HCT116 (cell line): ENCODE data around the gene KAT14. TPM values are rescaled to one million over a fixed set of nuclear protein-coding genes. Genes with fewer than 3 reads are reported as not detected.

Source experiments
- ATAC-seq: fragments of 200-7000 bp; cut with Tn5 transposase; 2 replicates; pipeline ENCODE4 v1.9.1; 2020; ENCODE audit warnings: mild to moderate bottlenecking, moderate library complexity
- BruUV-seq: library from RNA; stranded (reverse); fragments of 400-500 nt; replicated peaks from 2 replicates; lab custom pipeline; 2021; lab: Mats Ljungman, UMichigan
- CTCF ChIA-PET: fragments of 300-600 bp; sonication (Branson Sonifier 250); formaldehyde crosslinking; loops from one replicate; lab custom pipeline; 2021; ENCODE audit warnings: antibody characterized with exemption; lab: Charles Lee
- POLR2A ChIA-PET: fragments of 300-600, 350-600 bp; sonication (Branson Sonifier 250); formaldehyde crosslinking; loops from one replicate; lab custom pipeline; 2021; ENCODE audit warnings: antibody characterized with exemption; lab: Charles Lee
- RAD21 ChIA-PET, 2 experiments: fragments of 300-600 bp; sonication (Branson Sonifier 250); formaldehyde crosslinking; loops; one replicate each; lab custom pipeline; 2023; ENCODE audit warnings: low total read pairs in 2 of 2; ENCODE audit not compliant: uncharacterized antibody in 2 of 2, unreplicated experiment in 2 of 2, low non-redundant PET in 1 of 2; lab: Charles Lee
- DNase-seq: peaks from one replicate; pipeline ENCODE4 v3.0.0-alpha.2; 2010; ENCODE audit warnings: low read depth, low spot score
- H2AFZ ChIP-seq: fragments of 200-600 bp; shearing (Covaris generic), sonication (generic); 2 replicates; pipeline ENCODE4 v1.6.1; 2017; ENCODE audit warnings: low read depth, mixed run types, mixed read lengths, antibody characterized with exemption, low read length; ENCODE audit not compliant: poor library complexity, severe bottlenecking
- H3K27ac ChIP-seq: 2 replicates; pipeline ENCODE4 v1.5.1; 2012; ENCODE audit warnings: low read depth, low read length
- H3K27me3 ChIP-seq: fragments of 200-600 bp; sonication (generic); 2 replicates; pipeline ENCODE4 v1.6.1; 2016; ENCODE audit warnings: mixed run types, low read length, mixed read lengths; ENCODE audit not compliant: insufficient read depth
- H3K36me3 ChIP-seq, 2 experiments: fragments of 200-500 bp in 1 of 2; fragments of 200-600 bp in 1 of 2; sonication (Bioruptor generic) in 1 of 2; sonication (generic) in 1 of 2; 2 replicates each; pipeline versions ENCODE4 v1.5.1 to v1.6.1; 2014 to 2016; ENCODE audit warnings: low read length in 2 of 2, inconsistent platforms in 1 of 2, mixed read lengths in 1 of 2, mixed run types in 1 of 2; ENCODE audit not compliant: insufficient read depth in 2 of 2, control insufficient read depth in 1 of 2
- H3K4me1 ChIP-seq, 2 experiments: fragments of 200-600 bp in 1 of 2; sonication (generic) in 1 of 2; 2 replicates each; pipeline versions ENCODE4 v1.5.1 to v1.6.1; 2012 to 2017; ENCODE audit warnings: low read length in 2 of 2, inconsistent platforms in 1 of 2, mild to moderate bottlenecking in 1 of 2, mixed read lengths in 1 of 2, mixed run types in 1 of 2, moderate library complexity in 1 of 2; ENCODE audit not compliant: insufficient read depth in 2 of 2, control insufficient read depth in 1 of 2
- H3K4me2 ChIP-seq: fragments of 200-600 bp; sonication (generic); 2 replicates; pipeline ENCODE4 v1.6.1; 2017; ENCODE audit warnings: mixed run types, low read length, mixed read lengths
- H3K4me3 ChIP-seq, 2 experiments: fragments of 200-600 bp in 1 of 2; sonication (generic) in 1 of 2; replicated peaks in 1 of 2; 2 replicates each; pipeline ENCODE4 v1.5.1; 2011 to 2016; ENCODE audit warnings: low read length in 2 of 2, control low read depth in 1 of 2, low read depth in 1 of 2, mild to moderate bottlenecking in 1 of 2, mixed read lengths in 1 of 2, mixed run types in 1 of 2
- H3K79me2 ChIP-seq: fragments of 200-600 bp; sonication (generic); 2 replicates; pipeline ENCODE4 v1.6.1; 2017; ENCODE audit warnings: mild to moderate bottlenecking, mixed run types, low read length, moderate library complexity, mixed read lengths; ENCODE audit not compliant: insufficient read depth
- H3K9ac ChIP-seq: fragments of 200-600 bp; sonication (generic); 2 replicates; pipeline ENCODE4 v1.6.1; 2016; ENCODE audit warnings: low read length, mixed read lengths
- H3K9me2 ChIP-seq: fragments of 200-600 bp; sonication (generic), shearing (Covaris generic); 2 replicates; pipeline ENCODE4 v1.6.1; 2017; ENCODE audit warnings: mixed run types, mild to moderate bottlenecking, moderate library complexity; ENCODE audit not compliant: insufficient read depth
- H3K9me3 ChIP-seq, 2 experiments: fragments of 200-500 bp in 1 of 2; fragments of 200-600 bp in 1 of 2; sonication (Bioruptor generic) in 1 of 2; sonication (generic) in 1 of 2; 2 replicates each; pipeline ENCODE4 v1.6.1; 2014 to 2017; ENCODE audit warnings: low read length in 2 of 2, mixed read lengths in 2 of 2, inconsistent platforms in 1 of 2, low read depth in 1 of 2, mild to moderate bottlenecking in 1 of 2, mixed run types in 1 of 2, moderate library complexity in 1 of 2; ENCODE audit not compliant: control insufficient read depth in 1 of 2, insufficient read depth in 1 of 2
- H4K20me1 ChIP-seq: fragments of 200-600 bp; sonication (generic), shearing (Covaris generic); 2 replicates; pipeline ENCODE4 v1.6.1; 2017; ENCODE audit warnings: mixed run types, mild to moderate bottlenecking, moderate library complexity; ENCODE audit not compliant: insufficient read depth
- CBX3 ChIP-seq: IDR thresholded peaks from 2 replicates; pipeline ENCODE4 v1.6.1; 2012; ENCODE audit warnings: low read depth
- CEBPB ChIP-seq: IDR thresholded peaks from 2 replicates; pipeline ENCODE4 v1.6.1; 2012; ENCODE audit warnings: low read depth
- ELF1 ChIP-seq: IDR thresholded peaks from 2 replicates; pipeline ENCODE4 v1.6.1; 2012; ENCODE audit warnings: low read depth, borderline replicate concordance
- EZH2phosphoT487 ChIP-seq: fragments of 200-600 bp; IDR thresholded peaks from 2 replicates; pipeline ENCODE4 v1.6.1; 2018; ENCODE audit warnings: antibody characterized with exemption, borderline replicate concordance
- JUND ChIP-seq: IDR thresholded peaks from 2 replicates; pipeline ENCODE4 v1.6.1; 2012
- ZFX ChIP-seq: fragments of 450-650 bp; IDR thresholded peaks from 2 replicates; pipeline ENCODE4 v1.6.1; 2017
- intact Hi-C: fragments of 100-400 bp; cut with micrococcal nuclease; formaldehyde crosslinking; loops from 2 replicates; pipeline ENCODE4 v1.10.0; 2022
- total RNA-seq: library from RNA; stranded (reverse); gene quantifications from one replicate; pipeline ENCODE4 v1.2.1, GENCODE V29; 2021; ENCODE audit not compliant: unreplicated experiment
- TF ChIP-seq, protein P1 (sequence below): IDR thresholded peaks from 2 replicates; pipeline ENCODE4 v1.6.1; 2012; ENCODE audit warnings: low read depth
- TF ChIP-seq, protein P2 (sequence below): IDR thresholded peaks from 2 replicates; pipeline ENCODE4 v1.6.1; 2012
- TF ChIP-seq, protein P3 (sequence below): IDR thresholded peaks from 2 replicates; pipeline ENCODE4 v1.6.1; 2012

Gene KAT14
- total RNA-seq, 1 experiment from 2014 or later = 11.4 TPM

DNA sequence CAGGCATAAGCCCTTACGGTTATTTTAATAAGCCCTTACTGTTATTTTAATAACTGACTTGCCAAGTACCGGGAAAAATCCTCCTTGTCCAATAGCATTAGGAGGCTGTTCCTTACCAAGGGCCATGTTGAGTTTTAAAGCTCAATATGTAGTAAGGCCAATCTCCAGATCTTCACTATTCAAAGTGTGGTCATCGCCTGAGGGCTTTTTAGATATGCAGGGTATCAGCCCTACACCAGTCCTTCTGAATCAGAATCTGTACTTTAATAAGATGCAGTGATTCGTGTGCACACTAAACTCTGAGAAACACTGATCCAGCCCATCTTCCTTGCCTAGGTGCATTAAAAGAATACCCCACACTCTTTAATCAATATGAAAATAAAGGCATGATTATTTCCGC, 77.9 kb downstream of the KAT14 start:
- Histone ChIP-seq H3K9ac (no peak overlapping the region), H3K27ac (no peak overlapping the region), H3K4me3 (no peak overlapping the region), H3K4me1 (no peaks in the 10 kb centered on the region), H3K9me2 (no peaks in the 10 kb centered on the region), H3K79me2 (no peaks in the 10 kb centered on the region), H3K9me3 (no peaks in the 10 kb centered on the region), H3K36me3 (no peaks in the 10 kb centered on the region), H4K20me1 (no peaks in the 10 kb centered on the region), H3K27me3 (no peaks in the 10 kb centered on the region), H2AFZ (no peak overlapping the region), H3K4me2 (no peak overlapping the region)
- CTCF ChIA-PET = no interaction called here
- ATAC-seq (no peak), DNase-seq (no peak)
- POLR2A ChIA-PET = no interaction called here
- no TSS peak for BruUV-seq
- intact Hi-C loops = no loop called here
- TF ChIP-seq ZFX (no peak), CEBPB (no peak), CBX3 (no peak), EZH2phosphoT487 (no peak), ELF1 (no peak), JUND (no peak)
- TF ChIP-seq, protein P1, sequence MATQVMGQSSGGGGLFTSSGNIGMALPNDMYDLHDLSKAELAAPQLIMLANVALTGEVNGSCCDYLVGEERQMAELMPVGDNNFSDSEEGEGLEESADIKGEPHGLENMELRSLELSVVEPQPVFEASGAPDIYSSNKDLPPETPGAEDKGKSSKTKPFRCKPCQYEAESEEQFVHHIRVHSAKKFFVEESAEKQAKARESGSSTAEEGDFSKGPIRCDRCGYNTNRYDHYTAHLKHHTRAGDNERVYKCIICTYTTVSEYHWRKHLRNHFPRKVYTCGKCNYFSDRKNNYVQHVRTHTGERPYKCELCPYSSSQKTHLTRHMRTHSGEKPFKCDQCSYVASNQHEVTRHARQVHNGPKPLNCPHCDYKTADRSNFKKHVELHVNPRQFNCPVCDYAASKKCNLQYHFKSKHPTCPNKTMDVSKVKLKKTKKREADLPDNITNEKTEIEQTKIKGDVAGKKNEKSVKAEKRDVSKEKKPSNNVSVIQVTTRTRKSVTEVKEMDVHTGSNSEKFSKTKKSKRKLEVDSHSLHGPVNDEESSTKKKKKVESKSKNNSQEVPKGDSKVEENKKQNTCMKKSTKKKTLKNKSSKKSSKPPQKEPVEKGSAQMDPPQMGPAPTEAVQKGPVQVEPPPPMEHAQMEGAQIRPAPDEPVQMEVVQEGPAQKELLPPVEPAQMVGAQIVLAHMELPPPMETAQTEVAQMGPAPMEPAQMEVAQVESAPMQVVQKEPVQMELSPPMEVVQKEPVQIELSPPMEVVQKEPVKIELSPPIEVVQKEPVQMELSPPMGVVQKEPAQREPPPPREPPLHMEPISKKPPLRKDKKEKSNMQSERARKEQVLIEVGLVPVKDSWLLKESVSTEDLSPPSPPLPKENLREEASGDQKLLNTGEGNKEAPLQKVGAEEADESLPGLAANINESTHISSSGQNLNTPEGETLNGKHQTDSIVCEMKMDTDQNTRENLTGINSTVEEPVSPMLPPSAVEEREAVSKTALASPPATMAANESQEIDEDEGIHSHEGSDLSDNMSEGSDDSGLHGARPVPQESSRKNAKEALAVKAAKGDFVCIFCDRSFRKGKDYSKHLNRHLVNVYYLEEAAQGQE = no peak
- TF ChIP-seq, protein P2, sequence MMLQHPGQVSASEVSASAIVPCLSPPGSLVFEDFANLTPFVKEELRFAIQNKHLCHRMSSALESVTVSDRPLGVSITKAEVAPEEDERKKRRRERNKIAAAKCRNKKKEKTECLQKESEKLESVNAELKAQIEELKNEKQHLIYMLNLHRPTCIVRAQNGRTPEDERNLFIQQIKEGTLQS = no peak
- TF ChIP-seq, protein P3, sequence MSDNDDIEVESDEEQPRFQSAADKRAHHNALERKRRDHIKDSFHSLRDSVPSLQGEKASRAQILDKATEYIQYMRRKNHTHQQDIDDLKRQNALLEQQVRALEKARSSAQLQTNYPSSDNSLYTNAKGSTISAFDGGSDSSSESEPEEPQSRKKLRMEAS = no peak
- RAD21 ChIA-PET = no interaction called here
